ENCODE results near the gene FAM131A. TPM values are rescaled to one million over a fixed set of nuclear protein-coding genes. Genes with fewer than 3 reads are reported as not detected.
"Not testable (repeated sequence)": the region's sequence is repeated elsewhere in the genome, so short reads cannot be mapped to it uniquely, and the experiment has no call there.

FAM131A gene
- total RNA-seq, 2 donors from 2014 or later: 30.4 to 37.4 TPM

DNA sequence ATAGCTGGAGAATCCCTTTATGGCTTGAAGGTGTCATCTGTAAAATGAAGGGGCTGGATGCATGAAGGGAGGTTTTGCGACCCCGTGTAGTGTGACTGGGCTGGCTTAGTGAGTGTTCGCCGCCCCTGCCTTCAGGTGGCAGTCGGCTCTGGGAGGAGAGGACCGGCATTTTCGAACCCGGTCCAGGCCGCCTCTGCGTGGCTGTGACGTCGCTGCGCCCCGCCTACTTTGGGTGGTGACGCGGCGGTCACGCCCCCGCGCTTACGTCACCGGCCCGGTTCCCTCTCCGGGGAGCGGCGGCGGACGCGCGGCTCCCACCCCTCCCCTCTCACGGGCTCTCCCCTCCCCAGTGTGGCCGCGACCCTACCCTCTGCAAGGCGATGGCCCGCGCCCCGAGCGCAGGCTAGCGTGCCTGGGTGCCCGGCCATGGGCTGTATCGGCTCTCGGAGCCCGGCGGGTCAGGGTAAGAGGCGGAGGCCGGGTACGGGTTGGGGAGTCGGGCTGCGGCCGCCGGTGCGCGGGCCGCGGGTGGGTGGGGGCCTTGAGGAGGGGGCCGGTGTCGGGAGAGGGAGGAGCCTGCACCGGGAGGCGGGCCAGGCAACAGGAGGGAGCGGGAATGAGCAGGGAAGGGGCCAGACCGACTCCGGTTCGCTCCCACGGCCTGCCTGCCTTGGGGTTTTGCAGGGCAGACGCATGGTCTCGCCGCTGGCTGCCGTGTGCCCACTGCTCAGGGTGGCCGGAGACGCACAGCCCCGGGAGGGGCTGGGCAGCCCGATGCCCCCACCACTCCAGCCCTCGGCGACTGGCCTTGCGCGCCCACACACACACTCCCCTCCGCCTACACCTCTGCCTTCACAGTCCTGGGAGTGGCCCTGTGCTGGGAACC lies 1.5 kb upstream of the FAM131A start:
- DNase-seq (ENCODE audit: low spot score): peak; percentile 96
- intact Hi-C loops (cut with DNase I): no loop called here

DNA sequence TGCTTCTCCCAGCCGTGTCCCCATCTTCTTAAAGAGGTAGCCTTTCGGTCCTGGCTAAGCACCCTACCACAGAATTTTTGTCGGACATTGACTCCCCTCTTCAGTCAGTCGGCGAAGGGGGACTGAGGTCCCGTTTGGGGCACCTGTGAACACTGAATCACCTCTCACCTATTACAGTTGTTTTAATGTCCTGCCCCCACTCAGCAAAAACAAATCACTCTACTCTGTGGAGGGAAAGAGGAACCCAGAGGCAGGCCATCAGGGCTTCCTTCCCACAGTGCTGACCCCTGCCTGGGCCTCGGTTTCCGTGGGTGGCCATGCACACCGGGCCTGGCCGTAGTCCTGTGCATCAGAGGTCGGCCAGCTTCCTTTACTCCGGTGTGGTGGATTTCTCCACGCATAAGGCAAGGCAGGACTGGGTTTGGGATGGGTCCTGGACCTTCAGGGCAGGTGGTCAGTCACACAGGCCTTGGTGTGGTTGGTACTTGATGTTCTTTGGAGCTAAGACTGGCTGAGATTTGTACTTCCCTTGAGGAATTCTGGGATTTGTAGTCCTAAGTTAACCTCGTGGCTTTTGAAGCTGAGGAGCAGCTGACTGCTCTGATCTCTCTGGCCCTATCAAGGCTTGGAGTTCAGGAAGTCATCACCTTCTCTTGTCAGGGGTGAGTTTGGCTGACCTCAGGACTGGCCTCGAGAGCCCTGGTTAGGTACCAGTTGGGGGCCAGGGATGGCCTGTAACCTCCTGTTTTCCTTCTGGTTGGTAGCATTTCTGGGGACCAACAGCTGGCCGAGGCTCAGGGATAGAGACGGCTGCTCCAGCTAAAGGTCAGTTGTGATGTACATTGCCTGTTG lies 627 bp upstream of the FAM131A start:
- intact Hi-C loops (cut with DNase I): no loop called here
- no peak for DNase-seq (ENCODE audit: low spot score)

DNA sequence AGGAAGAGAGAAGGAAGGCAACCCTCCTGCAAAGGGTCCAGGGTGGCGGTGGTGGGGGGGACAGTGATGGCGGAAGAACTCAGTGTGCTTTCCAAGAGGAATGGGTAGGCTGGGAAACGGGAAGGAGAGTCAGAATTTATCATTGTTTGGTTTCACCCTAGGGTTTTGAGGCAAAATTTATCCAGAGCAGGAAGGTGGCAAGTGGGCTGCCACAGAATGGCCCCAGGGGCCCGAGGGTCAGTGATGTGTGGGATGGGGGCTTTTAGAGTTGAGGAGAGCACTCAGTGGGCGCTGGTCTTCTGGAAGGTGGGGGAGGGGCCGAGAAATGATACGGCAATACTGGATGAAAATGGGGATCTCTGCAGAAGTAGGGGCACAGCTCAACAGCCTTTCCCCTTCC lies 581 bp downstream of the FAM131A start:
- DNase-seq (ENCODE audit: low spot score): no peak
- intact Hi-C loops (cut with DNase I): no loop called here

- peak; percentile 93 for DNase-seq (ENCODE audit: low spot score)
- intact Hi-C loops (cut with DNase I): no loop called here
Measured at GRCh38 chr3:184338511-184338945, 1.1 kb downstream of the FAM131A start.

DNA sequence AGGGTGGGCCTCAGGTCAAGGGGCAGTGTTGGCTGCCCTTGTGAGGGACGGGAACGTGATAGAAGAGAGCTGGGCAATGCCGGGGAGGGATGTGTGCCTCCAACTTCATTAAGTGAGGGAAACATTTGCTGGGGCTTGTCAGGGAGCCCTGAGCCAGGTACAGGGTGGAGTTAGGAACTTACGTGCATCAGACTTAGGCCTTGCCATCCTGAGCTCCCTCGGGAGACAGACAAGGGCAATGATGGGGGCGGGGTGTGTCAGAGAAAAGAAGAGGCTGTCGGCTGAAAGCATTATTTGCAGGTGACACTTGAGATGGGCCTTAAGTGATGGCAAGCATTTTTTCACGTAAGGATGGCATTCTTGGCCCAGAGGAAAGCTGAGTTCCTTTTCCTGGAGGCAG lies 1.6 kb downstream of the FAM131A start:
- DNase-seq (ENCODE audit: low spot score): no peak
- intact Hi-C loops (cut with DNase I): no loop called here

DNA sequence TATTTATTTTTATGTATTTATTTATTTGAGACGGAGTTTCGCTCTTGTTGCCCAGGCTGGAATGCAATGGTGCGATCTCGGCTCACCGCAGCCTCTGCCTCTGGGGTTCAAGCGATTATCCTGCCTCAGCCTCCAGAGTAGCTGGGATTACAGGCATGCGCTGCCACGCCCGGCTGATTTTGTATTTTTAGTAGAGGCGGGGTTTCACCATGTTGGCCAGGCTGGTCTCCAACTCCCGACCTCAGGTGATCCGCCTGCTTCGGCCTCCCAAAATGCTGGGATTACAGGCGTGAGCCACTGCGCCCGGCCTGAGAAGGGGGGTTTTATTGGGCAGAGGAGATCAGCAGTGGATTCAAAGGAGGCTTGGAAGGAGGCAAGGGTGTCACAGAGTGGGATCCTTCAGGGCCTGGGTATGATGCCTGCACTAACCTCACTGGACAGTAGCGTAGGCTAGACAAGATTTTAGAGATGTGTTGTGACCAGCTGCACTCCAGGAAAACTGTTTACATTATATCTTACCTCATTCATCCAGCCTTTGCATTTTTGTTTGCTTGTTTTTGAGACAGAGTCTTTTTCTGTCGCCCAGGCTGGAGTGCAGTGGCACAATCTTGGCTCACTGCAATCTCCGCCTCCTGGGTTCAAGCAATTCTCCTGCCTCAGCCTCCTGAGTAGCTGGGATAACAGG lies 2.2 kb downstream of the FAM131A start:
- DNase-seq (ENCODE audit: low spot score); intact Hi-C loops (cut with DNase I): not testable (repeated sequence)

- intact Hi-C loops (cut with DNase I): no loop called here
- no peak for DNase-seq (ENCODE audit: low spot score)
Measured at GRCh38 chr3:184341925-184342324, 4.5 kb downstream of the FAM131A start.

- DNase-seq (ENCODE audit: low spot score): no peak
- intact Hi-C loops (cut with DNase I): no loop called here
Measured at GRCh38 chr3:184343200-184343876, 5.9 kb downstream of the FAM131A start.

DNA sequence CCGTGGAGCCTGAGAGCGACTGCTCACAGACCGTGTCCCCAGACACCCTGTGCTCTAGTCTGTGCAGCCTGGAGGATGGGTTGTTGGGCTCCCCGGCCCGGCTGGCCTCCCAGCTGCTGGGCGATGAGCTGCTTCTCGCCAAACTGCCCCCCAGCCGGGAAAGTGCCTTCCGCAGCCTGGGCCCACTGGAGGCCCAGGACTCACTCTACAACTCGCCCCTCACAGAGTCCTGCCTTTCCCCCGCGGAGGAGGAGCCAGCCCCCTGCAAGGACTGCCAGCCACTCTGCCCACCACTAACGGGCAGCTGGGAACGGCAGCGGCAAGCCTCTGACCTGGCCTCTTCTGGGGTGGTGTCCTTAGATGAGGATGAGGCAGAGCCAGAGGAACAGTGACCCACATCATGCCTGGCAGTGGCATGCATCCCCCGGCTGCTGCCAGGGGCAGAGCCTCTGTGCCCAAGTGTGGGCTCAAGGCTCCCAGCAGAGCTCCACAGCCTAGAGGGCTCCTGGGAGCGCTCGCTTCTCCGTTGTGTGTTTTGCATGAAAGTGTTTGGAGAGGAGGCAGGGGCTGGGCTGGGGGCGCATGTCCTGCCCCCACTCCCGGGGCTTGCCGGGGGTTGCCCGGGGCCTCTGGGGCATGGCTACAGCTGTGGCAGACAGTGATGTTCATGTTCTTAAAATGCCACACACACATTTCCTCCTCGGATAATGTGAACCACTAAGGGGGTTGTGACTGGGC lies 7.3 kb downstream of the FAM131A start:
- intact Hi-C loops (cut with DNase I): loop anchor here in 1 of 2 donors (5.0 kb wide), 1 partner anchor 37 kb away; no protein-coding TSS in a partner anchor
- no peak for DNase-seq (ENCODE audit: low spot score)

- intact Hi-C loops (cut with DNase I): loop anchor here in 1 of 2 donors (5.0 kb wide), 1 partner anchor 38 kb away; no protein-coding TSS in a partner anchor
- DNase-seq (ENCODE audit: low spot score): no peak
Measured at GRCh38 chr3:184345317-184346144, 8.1 kb downstream of the FAM131A start.

DNA sequence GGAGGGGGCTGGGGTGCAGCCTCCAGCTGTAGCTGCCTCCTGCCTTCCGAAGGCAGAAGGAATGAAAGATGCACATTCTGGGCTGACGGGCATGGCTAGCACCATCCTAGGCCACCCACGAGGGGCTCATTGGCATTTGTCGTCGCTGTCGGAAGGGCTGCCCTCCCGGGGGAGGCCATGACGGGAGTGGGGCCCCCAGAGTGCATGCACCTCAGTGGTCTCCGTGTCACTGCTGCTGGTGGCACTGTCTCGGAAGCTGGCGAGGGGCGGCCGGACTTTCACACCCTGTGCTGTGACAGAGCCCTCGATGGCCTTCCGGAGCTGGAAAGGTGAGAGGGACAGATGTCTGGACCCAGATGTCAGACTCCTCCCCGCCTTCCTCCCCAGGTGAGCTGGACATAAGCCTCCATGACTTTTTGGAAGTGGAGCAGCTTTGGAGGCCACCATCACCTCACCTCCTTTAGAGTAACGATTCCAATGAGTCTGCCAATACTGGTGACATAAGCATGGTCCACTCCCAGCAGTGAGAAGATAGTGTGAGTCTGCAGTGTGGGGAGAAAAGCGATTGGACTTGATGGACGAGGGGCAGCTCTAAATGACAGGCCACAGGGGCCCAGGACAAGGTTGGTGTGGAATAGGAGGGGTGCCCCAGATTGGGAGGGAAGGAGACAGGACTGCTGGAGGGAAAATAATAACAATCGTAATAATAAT lies 9.2 kb downstream of the FAM131A start:
- intact Hi-C loops (cut with DNase I): loop anchor here in 1 of 2 donors (5.0 kb wide), 1 partner anchor 39 kb away; no protein-coding TSS in a partner anchor

DNA sequence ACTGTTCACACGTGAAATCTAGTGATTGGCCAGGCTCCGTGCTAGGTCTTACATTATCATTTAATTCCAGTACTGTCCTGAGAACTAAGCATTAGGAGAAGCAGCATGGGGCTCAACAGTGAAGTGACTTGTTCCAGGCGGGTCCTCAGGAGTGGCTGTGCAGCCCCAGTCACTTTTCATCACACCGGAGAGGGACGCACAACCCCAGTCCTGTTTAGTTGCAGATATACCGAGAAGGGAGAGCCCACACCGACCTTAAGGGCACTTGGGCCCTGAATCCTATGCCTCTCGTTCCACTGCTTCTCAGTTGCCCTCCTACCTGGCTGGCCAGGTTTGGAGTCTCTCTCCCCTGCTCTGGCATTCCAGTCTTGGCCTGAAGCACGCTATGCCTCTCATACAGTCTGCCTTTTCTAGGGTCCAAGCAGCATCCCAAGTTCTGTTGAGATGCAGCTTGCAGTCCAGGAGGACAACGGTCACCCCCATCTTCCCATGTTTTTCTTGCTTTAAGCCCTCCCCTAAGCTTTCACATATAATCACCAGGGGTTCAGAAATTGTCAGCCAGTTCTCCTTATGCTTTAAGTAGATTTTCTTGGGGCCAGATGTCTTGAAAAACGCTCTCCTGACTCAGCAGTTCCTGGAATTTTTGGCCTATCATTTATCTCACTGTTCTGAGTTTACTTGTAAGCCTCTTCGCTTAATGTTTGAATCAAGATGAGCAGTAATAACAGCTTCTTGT lies 10.1 kb downstream of the FAM131A start:
- intact Hi-C loops (cut with DNase I): loop anchor here in 1 of 2 donors (5.0 kb wide), 1 partner anchor 40 kb away; no protein-coding TSS in a partner anchor
- no peak for DNase-seq (ENCODE audit: low spot score)

More for the DNA sequence above, 9.2 kb downstream of the FAM131A start:
- no peak for DNase-seq (ENCODE audit: low spot score)

DNA sequence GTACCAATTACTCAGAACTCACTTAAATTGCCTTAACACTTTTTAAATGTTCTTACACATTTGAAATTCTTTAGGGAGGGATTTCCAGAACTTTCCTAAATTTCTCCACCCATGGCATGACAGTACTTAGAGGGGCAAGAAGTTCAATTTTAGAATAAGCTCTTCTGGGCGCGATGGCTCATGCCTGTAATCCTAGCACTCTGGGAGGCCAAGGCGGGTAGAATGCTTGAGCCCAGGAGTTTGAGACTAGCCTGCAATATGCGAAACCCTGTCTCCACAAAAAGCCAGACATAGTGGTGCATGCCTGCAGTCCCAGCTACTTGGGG lies 10.6 kb downstream of the FAM131A start:
- intact Hi-C loops (cut with DNase I): loop anchor here in 1 of 2 donors (5.0 kb wide), 1 partner anchor 41 kb away; no protein-coding TSS in a partner anchor
- DNase-seq (ENCODE audit: low spot score): no peak

- intact Hi-C loops (cut with DNase I): loop anchor here in 1 of 2 donors (5.0 kb wide), 1 partner anchor 43 kb away; no protein-coding TSS in a partner anchor
- no peak for DNase-seq (ENCODE audit: low spot score)
Measured at GRCh38 chr3:184349563-184350470, 12.4 kb downstream of the FAM131A start.

DNA sequence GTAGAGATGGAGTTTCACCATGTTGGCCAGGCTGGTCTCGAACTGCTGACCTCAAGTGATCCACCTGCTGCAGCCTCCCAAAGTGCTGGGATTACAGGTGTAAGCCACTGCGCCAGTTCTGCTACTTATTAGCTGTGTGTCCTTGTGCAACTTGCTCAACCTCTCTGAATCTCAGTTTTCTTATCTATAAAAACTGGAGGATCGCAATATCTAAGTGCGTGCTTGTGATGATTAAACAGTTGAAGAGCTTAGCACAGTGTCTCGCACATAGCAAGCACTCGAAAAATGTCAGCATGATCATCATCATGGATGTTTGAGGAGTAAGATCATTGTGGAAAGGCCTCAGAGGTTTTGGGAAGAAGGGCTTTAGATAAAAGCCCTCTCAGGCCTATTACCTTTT lies 13.2 kb downstream of the FAM131A start:
- DNase-seq (ENCODE audit: low spot score): no peak
- intact Hi-C loops (cut with DNase I): no loop called here
